ENCODE measurements around the gene ASCC3. TPM values are rescaled to one million over a fixed set of nuclear protein-coding genes. Genes with fewer than 3 reads are reported as not detected.

The ASCC3 gene
- total RNA-seq, 1 experiment from 2014 or later = 32.2 TPM

DNA sequence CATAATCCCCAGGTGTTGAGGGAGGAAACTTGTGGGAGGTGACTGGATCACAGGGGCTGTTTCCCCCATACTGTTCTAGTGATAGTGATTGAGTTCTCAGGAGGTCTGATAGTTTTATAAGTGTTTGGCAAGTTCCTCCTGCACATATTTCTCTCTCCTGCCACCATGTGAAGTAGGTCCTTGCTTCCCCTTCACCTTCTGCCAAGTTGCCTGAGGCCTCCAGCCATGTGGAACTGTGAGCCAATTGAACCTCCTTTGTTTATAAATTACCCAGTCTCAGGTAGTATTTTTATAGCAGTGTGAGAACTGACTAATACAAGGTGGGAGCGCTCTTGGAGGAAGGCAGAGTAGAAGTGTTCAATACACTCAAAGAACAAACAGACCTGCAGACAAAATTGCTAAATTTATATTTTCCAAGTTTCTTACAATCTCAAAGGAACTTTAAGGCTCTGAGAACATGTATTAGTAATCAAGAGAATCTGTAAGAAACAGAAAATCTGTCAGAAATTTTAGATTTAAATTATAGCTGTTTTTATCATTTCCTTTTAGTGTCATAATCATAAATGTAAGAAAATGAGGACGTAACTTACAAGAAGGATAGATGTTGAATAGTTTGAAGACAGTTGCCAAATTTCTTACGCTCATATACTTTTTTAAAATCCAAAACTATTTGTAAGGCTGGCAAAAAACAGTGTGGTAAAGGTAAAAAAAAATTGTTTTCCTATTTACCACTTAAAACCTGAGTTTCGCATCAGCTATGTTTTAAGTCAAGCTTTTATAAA is 77.7 kb downstream of the ASCC3 start:
- ChIA-PET CTCF (interaction anchor here (0.6 kb wide), 1 partner anchor 274 kb away, joined by 3 read pairs; no protein-coding TSS in a partner anchor), POLR2A (ENCODE audit: low non-redundant PET) (no interaction called here)
- no TSS peak for BruUV-seq (replicated peaks)
- TF ChIP-seq, protein P1, sequence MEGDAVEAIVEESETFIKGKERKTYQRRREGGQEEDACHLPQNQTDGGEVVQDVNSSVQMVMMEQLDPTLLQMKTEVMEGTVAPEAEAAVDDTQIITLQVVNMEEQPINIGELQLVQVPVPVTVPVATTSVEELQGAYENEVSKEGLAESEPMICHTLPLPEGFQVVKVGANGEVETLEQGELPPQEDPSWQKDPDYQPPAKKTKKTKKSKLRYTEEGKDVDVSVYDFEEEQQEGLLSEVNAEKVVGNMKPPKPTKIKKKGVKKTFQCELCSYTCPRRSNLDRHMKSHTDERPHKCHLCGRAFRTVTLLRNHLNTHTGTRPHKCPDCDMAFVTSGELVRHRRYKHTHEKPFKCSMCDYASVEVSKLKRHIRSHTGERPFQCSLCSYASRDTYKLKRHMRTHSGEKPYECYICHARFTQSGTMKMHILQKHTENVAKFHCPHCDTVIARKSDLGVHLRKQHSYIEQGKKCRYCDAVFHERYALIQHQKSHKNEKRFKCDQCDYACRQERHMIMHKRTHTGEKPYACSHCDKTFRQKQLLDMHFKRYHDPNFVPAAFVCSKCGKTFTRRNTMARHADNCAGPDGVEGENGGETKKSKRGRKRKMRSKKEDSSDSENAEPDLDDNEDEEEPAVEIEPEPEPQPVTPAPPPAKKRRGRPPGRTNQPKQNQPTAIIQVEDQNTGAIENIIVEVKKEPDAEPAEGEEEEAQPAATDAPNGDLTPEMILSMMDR (conservative IDR thresholded peaks at IDR 0.05; ENCODE audit: low read depth, low read length) = no peak
- no peak for TF ChIP-seq EZH2 (IDR thresholded peaks at IDR 0.05; ENCODE audit: borderline replicate concordance, low read depth, low read length, poor library complexity, severe bottlenecking)
- Histone ChIP-seq H3K4me3 (ENCODE audit: low read depth, low read length, poor library complexity, severe bottlenecking) (no peak overlapping the region), H3K4me1 (ENCODE audit: insufficient read depth, low read length, poor library complexity, severe bottlenecking) (no peaks in the 10 kb centered on the region), H3K9me3 (ENCODE audit: low read depth, low read length, poor library complexity, severe bottlenecking) (no peaks in the 10 kb centered on the region), H3K27ac (ENCODE audit: low read depth, low read length, poor library complexity, severe bottlenecking) (no peak overlapping the region), H3K36me3 (ENCODE audit: insufficient read depth, low read length, poor library complexity, severe bottlenecking) (no peaks in the 10 kb centered on the region), H3K27me3 (replicated peaks; ENCODE audit: insufficient read depth, low read depth, low read length, poor library complexity) (no peaks in the 10 kb centered on the region)
- intact Hi-C loops (cut with micrococcal nuclease; ENCODE audit: unreplicated experiment) = no loop called here
- DNase-seq (ENCODE audit: low spot score) = no peak

DNA sequence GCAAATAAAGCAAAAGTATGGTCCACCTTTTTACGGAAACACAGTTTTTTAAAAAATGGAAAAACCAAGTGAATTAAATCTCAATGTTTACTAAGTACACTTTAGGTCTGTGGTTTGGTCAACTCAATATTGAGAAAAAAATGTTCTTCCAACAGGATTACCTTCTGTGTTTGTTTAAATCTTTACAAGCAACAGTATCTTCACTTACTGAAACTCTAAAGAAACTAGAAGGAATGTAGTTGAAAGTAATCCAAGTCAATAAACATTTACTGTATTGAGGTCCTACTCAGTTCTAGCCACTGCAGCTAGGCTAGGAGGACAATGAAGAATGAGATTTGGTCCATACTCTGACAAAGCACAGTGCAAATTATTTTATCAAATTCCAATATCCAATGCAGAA is 80.1 kb downstream of the ASCC3 start:
- no peaks in the 10 kb centered on the region for H3K36me3 ChIP-seq (ENCODE audit: insufficient read depth, low read length, poor library complexity, severe bottlenecking)
- H3K4me3 ChIP-seq (ENCODE audit: low read depth, low read length, poor library complexity, severe bottlenecking) = no peak overlapping the region
- POLR2A ChIA-PET (ENCODE audit: low non-redundant PET) = no interaction called here
- DNase-seq (ENCODE audit: low spot score) = no peak
- H3K9me3 ChIP-seq (ENCODE audit: low read depth, low read length, poor library complexity, severe bottlenecking) = no peaks in the 10 kb centered on the region
- TF ChIP-seq, protein P1 (conservative IDR thresholded peaks at IDR 0.05; ENCODE audit: low read depth, low read length) = no peak
- no peak for TF ChIP-seq EZH2 (IDR thresholded peaks at IDR 0.05; ENCODE audit: borderline replicate concordance, low read depth, low read length, poor library complexity, severe bottlenecking)
- no TSS peak for BruUV-seq (replicated peaks)
- H3K27ac ChIP-seq (ENCODE audit: low read depth, low read length, poor library complexity, severe bottlenecking) = no peak overlapping the region
- CTCF ChIA-PET = no interaction called here
- no peaks in the 10 kb centered on the region for H3K4me1 ChIP-seq (ENCODE audit: insufficient read depth, low read length, poor library complexity, severe bottlenecking)
- intact Hi-C loops (cut with micrococcal nuclease; ENCODE audit: unreplicated experiment) = no loop called here
- H3K27me3 ChIP-seq (replicated peaks; ENCODE audit: insufficient read depth, low read depth, low read length, poor library complexity) = no peaks in the 10 kb centered on the region

DNA sequence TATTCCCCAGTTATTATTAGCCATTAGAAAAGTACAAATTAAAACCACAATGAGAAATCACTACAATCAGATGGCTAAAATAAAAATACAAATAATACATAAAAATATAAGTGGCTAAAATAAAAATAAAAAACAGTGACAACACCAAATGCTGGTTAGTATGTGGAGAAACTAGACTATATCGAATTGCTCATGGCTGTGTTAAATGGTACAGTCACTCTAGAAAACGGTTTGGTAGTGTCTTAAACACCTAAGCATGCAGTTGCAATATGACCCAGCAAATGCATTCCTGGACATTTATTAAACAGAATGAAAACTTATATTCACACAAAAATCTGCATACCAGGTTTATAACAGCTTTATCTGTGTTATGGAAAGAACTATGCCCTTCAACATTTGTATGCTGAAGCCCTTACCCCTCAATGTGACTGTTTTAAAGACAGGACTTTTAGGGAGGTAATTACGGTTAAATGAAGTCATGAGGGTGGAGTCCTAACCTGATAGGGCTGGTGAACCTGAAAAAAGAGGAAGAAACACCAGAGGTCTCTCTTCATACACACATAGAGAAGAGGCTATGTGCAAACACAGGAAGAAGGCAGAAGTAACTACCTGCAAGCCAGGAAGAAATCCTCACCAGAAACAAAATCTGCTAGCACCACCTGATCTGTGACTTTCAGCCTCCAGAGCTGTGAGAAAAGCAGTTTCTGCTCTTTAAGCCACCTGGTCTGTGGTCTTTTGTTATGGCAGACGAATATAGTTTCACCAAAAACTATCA is 84.9 kb downstream of the ASCC3 start:
- POLR2A ChIA-PET (ENCODE audit: low non-redundant PET) = no interaction called here
- CTCF ChIA-PET = no interaction called here
- H3K9me3 ChIP-seq (ENCODE audit: low read depth, low read length, poor library complexity, severe bottlenecking) = no peaks in the 10 kb centered on the region

More for the DNA sequence above, 84.9 kb downstream of the ASCC3 start:
- Histone ChIP-seq H3K4me1 (ENCODE audit: insufficient read depth, low read length, poor library complexity, severe bottlenecking) (no peaks in the 10 kb centered on the region), H3K4me3 (ENCODE audit: low read depth, low read length, poor library complexity, severe bottlenecking) (no peak overlapping the region), H3K27ac (ENCODE audit: low read depth, low read length, poor library complexity, severe bottlenecking) (no peak overlapping the region), H3K27me3 (replicated peaks; ENCODE audit: insufficient read depth, low read depth, low read length, poor library complexity) (no peaks in the 10 kb centered on the region), H3K36me3 (ENCODE audit: insufficient read depth, low read length, poor library complexity, severe bottlenecking) (no peaks in the 10 kb centered on the region)
- intact Hi-C loops (cut with micrococcal nuclease; ENCODE audit: unreplicated experiment) = no loop called here
- TF ChIP-seq EZH2 (IDR thresholded peaks at IDR 0.05; ENCODE audit: borderline replicate concordance, low read depth, low read length, poor library complexity, severe bottlenecking) = no peak
- TF ChIP-seq, protein P1 (conservative IDR thresholded peaks at IDR 0.05; ENCODE audit: low read depth, low read length) = no peak
- DNase-seq (ENCODE audit: low spot score) = no peak
- BruUV-seq (replicated peaks) = no TSS peak
